HG02938 (cell line): Measurements from ENCODE around the gene GNL1.
"Not testable (repeated sequence)": the region's sequence is repeated elsewhere in the genome, so short reads cannot be mapped to it uniquely, and the experiment has no call there.

Source experiments
- ATAC-seq: cut with Tn5 transposase; IDR thresholded peaks from one replicate; pipeline ENCODE4 v1.9.1; 2021; ENCODE audit warnings: mild to moderate bottlenecking, moderate library complexity; ENCODE audit not compliant: unreplicated experiment

Gene GNL1

DNA sequence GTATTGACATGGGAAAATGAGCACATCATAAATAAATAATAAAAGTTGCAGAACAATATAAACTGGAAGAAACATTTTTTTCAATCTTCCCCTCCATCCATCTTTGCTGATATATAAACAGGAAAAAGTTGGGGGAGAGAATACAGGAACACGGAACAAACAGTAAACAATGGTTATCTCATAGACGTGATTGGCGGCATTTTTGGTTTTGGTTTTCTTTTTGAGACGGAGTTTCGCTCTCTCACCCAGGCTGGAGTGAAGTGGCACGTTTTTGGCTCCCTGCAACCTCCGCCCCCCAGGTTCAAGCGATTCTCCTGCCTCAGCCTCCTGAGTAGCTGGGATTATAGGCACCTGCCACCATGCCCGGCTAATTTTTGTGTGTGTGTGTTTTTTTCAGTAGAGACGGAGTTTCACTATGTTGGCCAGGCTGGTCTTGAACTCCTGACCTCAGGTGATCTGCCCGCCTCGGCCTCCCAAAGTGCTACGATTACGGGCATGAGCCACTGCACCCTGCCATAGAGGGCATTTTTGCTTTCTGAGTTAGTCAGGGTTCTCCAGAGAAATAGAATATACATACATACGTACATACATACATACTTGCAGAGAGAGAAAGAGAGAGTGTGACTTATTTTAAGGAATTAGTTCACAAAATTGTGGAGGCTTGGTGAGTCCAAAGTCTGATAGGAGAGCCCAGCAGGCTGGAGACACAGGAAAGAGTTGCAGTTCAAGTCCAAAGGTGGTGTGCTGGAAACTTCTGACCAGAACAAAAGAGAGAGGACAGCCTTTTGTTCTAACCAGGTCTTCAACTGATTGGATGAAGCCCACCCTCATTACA is 22.6 kb downstream of the GNL1 start:
- ATAC-seq: no peak

- ATAC-seq: no peak
Measured at GRCh38 chr6:30530014-30530413, 26.3 kb downstream of the GNL1 start.

DNA sequence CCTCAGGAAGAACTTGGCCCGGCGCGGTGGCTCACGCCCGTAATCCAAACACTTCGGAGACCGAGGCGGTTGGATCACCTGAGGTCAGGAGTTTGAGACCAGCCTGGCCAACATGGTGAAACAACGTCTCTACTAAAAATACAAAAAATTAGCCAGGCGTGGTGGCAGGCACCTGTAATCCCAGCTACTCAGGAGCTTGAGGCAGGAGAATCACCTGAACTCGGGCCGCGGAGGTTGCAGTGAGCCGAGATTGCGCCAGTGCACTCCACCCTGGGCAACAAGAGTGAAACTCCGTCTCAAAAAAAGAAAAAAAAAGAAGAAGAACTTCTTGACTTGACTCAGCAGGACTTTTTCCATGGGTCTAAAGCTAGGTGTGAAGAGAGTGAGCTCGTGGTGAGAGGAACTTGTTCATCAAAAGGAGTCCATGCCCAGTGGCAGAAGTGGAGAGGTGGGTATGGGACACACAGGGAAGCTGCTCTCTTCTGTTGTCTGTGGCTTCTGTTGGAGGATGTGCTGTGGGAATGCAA is 26.9 kb downstream of the GNL1 start:
- not testable (repeated sequence) for ATAC-seq

DNA sequence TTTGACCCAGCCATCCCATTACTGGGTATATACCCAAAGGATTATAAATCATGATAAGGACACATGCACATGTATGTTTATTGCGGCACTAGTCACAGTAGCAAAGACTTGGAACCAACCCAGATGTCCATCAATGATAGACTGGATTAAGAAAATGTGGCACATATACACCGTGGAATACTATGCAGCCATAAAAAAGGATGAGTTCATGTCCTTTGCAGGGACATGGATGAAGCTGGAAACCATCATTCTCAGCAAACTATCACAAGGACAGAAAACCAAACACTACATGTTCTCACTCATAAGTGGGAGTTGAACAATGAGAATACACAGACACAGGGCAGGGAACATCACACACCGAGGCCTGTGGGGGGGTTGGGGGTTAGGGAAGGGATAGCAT is 29.8 kb downstream of the GNL1 start:
- not testable (repeated sequence) for ATAC-seq

DNA sequence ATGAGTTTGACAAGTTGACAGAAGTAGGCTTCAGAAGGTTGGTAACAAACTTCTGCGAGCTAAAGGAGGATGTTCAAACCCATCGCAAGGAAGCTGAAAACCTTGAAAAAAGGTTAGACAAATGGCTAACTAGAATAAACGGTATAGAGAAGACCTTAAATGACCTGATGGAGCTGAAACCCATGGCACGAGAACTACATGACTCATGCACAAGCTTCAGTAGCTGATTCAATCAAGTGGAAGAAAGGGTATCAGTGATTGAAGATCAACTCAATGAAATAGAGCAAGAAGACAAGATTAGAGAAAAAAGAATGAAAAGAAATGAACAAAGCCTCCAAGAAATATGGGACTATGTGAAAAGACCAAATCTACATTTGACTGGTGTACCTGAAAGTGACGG is 34.3 kb downstream of the GNL1 start:
- ATAC-seq: not testable (repeated sequence)

DNA sequence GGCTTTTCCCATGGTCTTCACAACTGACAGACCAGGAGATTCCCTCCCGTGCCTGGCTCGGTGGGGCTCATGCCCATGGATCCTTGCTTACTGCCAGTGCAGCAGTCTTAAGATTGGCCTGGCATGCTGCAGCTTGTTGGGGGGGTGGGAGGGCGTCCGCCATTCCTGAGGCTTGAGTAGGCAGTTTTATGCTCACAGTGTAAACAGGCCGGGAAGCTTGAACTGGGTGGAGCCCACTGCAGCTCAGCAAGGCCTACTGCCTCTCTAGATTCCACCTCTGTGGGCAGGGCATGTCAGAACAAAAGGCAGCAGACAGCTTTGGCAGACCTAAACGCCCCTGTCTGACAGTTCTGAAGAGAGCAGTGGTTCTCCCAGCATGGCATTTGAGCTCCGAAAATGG is 35.2 kb downstream of the GNL1 start:
- not testable (repeated sequence) for ATAC-seq

DNA sequence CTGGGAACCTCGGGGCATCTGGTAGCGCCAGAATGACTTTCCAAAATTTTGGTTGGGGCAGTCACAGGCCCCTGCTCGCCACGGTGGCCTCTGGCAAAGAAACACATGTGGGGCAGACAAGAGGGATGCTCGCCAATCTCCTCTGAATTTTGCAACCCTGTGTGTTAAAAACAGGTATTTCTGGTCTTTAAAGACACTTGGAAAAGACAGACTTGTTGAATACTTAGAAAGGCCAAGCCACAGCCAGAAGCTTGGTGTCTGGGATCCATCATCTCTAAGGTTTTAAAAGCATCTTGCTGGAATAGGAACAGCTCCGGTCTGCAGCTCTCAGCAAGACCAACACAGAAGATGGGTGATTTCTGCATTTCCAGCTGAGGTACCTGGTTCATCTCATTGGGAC is 35.8 kb downstream of the GNL1 start:
- ATAC-seq: no peak

- not testable (repeated sequence) for ATAC-seq
Measured at GRCh38 chr6:30518505-30519145, 37.7 kb downstream of the GNL1 start.

GRCh38 chr6:30517767-30518504 is 38.4 kb downstream of the GNL1 start:
- not testable (repeated sequence) for ATAC-seq

DNA sequence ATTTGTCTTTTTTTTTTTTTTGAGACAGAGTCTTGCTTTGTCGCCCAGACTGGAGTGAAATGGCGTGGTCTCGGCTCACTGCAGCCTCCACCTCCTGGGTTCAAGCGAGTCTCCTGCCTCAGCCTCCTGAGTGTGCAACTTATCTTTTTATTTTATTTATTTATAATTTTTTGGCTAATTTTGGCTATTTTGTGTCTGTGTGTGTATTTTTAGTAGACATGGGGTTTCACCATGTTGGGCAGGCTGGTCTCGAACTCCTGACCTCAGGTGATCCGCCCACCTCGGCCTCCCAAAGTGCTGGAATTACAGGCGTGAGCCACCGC is 39.6 kb downstream of the GNL1 start:
- ATAC-seq: not testable (repeated sequence)

- ATAC-seq: peak; percentile 57
Measured at GRCh38 chr6:30515944-30516753, 40.1 kb downstream of the GNL1 start.

DNA sequence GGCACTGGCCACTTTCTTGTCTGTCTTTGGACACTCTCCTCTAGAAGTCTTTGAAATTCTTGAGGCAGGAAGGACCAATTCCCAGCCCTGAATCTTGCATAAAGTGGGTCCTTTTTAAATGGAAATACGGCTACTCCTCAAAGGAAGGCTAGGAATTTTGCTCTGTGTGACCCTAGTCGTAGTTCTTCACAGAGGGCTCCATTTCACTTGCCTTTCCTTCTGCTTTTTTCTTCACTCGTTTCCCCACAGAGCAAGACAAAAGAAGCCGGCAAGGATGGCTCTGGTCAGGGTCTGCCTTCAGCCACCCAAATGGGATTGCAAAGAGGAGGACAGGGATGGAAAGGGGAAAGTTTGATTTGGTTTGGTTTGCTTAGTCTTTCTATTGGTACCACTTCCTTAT is 41.2 kb downstream of the GNL1 start:
- no peak for ATAC-seq

GRCh38 chr6:30513451-30513850 is 42.8 kb downstream of the GNL1 start:
- ATAC-seq: no peak

DNA sequence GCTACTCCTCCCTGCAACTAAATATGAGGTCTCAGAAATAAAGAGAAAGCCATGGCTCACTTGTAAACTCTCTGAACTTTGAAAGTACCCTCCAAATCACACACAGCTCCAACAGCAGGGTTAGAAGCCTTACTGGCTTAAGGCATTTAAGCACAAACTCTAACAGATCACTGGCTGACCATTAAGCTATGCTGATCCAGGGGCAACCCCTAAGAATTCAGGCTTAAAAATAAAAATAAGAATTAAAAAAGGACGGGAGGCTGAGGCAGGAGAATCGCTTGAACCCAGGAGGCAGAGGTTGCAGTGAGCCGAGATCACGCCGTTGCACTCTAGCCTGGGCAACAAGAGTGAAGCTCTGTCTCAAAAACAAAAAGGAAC is 45.1 kb downstream of the GNL1 start:
- no peak for ATAC-seq

GRCh38 chr6:30510419-30511168 is 45.7 kb downstream of the GNL1 start:
- ATAC-seq: no peak

GRCh38 chr6:30508890-30509736 is 47.2 kb downstream of the GNL1 start:
- ATAC-seq: peak; percentile 50

GRCh38 chr6:30507849-30508827 is 48.2 kb downstream of the GNL1 start:
- ATAC-seq: no peak
